Esophagus (tissue), 2 donors: ENCODE results near the gene ELFN2. TPM values are rescaled to one million over a fixed set of nuclear protein-coding genes. Genes with fewer than 3 reads are reported as not detected.

Source experiments
- H3K27ac ChIP-seq, 2 donors: one replicate each; pipeline ENCODE4 v1.5.1; 2013; ENCODE audit warnings: low read depth in 2 of 2, mild to moderate bottlenecking in 2 of 2, inconsistent platforms in 1 of 2, low read length in 1 of 2, moderate library complexity in 1 of 2
- H3K27me3 ChIP-seq, 2 donors: one replicate each; pipeline ENCODE4 v1.6.1; 2013; ENCODE audit warnings: low read length in 2 of 2, control low read depth in 1 of 2, mild to moderate bottlenecking in 1 of 2; ENCODE audit not compliant: insufficient read depth in 2 of 2, control insufficient read depth in 1 of 2
- H3K36me3 ChIP-seq, 2 donors: one replicate each; pipeline ENCODE4 v1.6.1; 2013; ENCODE audit warnings: low read length in 1 of 2; ENCODE audit not compliant: control insufficient read depth in 2 of 2, insufficient read depth in 2 of 2
- H3K4me1 ChIP-seq, 2 donors: one replicate each; pipeline ENCODE4 v1.6.1; 2013; ENCODE audit warnings: low read length in 1 of 2; ENCODE audit not compliant: control insufficient read depth in 2 of 2, insufficient read depth in 2 of 2
- H3K4me3 ChIP-seq, 2 donors: one replicate each; pipeline ENCODE4 v1.5.1; 2013; ENCODE audit warnings: low read length in 2 of 2, mild to moderate bottlenecking in 2 of 2, low read depth in 1 of 2, moderate library complexity in 1 of 2
- H3K9me3 ChIP-seq, 2 donors: one replicate each; pipeline ENCODE4 v1.6.1; 2013; ENCODE audit warnings: mild to moderate bottlenecking in 2 of 2, low read depth in 1 of 2, low read length in 1 of 2, moderate library complexity in 1 of 2; ENCODE audit not compliant: control insufficient read depth in 2 of 2, insufficient read depth in 1 of 2
- WGBS, 2 donors: extraction: QIAGEN DNeasy Blood & Tissue Kit; methylation state at CpG; one replicate each; pipeline ENCODE4 v1.1.7; 2013; 5-methylcytosine and 5-hydroxymethylcytosine counted together
- polyA plus RNA-seq, 2 donors: library from polyadenylated mRNA; stranded (reverse); fragments of 200-250 nt; gene quantifications; one replicate each; pipeline ENCODE4 v1.2.3, GENCODE V29; 2013
- donor health status: healthy with polysubstance abuse.
- donor health status: Bipolar disorder and iron deficiency.

Gene ELFN2
- polyA plus RNA-seq, 2 donors = 0.01 to 0.02 TPM

DNA sequence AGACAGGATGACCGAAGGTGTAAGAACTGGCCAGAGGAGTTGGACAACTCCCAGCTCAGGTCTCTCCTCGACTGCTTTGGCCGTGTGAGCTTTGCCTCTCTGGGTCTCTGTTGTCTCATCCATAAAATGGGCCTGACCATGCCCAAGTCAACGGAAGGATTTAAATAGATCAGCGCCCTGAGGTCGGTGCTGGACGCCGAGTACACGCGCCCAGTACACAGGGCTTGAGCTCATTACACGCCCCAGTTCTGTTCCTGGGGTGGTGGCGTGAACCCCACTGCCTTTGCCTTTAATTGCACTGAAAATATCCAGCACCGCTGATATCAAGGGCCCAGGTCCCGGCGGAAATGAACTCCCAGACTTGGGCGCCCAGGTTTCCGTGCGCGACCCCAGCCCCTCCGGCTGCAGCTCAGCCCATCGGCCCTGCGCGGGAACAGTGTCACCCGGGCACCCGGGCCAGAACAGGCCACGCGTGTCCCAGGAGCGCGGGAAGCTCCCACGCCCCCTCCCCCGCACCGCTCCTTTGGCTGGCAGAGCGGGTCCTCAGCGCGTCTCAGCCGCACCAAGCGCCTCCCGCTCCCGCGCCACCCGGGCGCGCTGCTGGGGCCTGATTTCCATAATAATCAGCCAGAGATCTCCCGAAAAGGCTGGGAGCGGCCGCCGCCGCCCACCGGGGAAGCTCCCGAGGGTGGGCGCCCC, 102.8 kb downstream of the ELFN2 start:
- no peaks in the 10 kb centered on the region for H3K36me3 ChIP-seq
- no peak overlapping the region for H3K27ac ChIP-seq
- no peaks in the 10 kb centered on the region for H3K9me3 ChIP-seq
- H3K27me3 ChIP-seq = peaks cover 6 to 12% of the 10 kb centered on the region in 2 donors
- H3K4me1 ChIP-seq = no peaks in the 10 kb centered on the region
- WGBS, 2 donors = 9 to 11% methylated on average over 49 to 51 of the region's 51 CpGs
- H3K4me3 ChIP-seq = no peak overlapping the region

DNA sequence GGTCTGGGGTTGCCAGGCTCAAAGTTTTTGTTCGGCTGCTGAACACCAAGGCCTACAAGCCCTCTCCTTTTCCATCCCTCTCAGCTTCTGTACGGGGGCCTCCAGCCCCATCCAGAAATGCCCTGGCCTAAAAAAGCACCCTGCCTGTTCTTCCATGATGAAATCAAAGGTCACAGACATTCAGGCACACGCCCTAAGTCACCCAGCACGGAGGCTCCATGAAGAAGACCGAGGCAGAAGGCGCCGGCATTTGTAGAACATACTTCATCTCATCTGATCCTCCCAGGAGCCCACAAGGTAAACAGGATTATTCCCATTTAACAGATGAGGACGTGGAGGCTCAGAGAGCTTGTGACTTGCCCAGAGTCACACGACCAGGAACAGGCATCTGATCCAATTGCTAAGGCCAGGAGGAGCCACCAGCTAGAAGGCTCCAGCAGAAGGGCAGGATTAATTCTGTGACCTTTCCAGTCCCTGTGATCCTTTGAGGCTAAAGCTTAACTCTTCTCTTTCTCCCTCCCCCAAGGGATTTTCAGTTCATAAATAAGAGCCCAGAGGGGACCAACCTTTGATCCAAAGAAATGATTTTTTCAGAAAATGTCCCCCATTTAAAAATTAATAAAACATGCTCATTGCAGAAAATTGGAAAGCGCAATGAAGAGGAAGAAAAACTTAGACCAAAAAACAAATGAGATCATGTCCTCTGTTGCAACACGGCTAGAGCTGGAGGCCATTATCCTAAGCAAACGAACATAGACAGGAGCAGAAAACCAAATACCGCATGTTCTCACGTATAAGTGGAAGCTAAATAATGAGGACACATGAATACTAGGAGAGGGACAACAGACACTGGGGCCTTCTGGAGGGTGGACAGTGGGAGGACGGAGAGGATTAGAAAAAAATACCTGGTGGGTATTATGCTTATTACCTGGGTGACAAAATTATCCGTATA, 106.3 kb downstream of the ELFN2 start:
- H3K27me3 ChIP-seq = peaks cover 6 to 12% of the 10 kb centered on the region in 2 donors
- H3K27ac ChIP-seq = no peak overlapping the region
- no peaks in the 10 kb centered on the region for H3K36me3 ChIP-seq
- 68 to 69% methylated on average over 16 of the region's 16 CpGs for WGBS, 2 donors
- H3K4me3 ChIP-seq = no peak overlapping the region
- no peaks in the 10 kb centered on the region for H3K9me3 ChIP-seq
- no peaks in the 10 kb centered on the region for H3K4me1 ChIP-seq

GRCh38 chr22:37319469-37319868, 107.8 kb downstream of the ELFN2 start:
- Histone ChIP-seq H3K9me3 (no peaks in the 10 kb centered on the region), H3K4me1 (no peaks in the 10 kb centered on the region), H3K27ac (no peak overlapping the region), H3K27me3 (peaks cover 4 to 6% of the 10 kb centered on the region in 2 donors), H3K36me3 (no peaks in the 10 kb centered on the region), H3K4me3 (no peak overlapping the region)
- 61 to 77% methylated on average over 9 to 10 of the region's 10 CpGs for WGBS, 2 donors

DNA sequence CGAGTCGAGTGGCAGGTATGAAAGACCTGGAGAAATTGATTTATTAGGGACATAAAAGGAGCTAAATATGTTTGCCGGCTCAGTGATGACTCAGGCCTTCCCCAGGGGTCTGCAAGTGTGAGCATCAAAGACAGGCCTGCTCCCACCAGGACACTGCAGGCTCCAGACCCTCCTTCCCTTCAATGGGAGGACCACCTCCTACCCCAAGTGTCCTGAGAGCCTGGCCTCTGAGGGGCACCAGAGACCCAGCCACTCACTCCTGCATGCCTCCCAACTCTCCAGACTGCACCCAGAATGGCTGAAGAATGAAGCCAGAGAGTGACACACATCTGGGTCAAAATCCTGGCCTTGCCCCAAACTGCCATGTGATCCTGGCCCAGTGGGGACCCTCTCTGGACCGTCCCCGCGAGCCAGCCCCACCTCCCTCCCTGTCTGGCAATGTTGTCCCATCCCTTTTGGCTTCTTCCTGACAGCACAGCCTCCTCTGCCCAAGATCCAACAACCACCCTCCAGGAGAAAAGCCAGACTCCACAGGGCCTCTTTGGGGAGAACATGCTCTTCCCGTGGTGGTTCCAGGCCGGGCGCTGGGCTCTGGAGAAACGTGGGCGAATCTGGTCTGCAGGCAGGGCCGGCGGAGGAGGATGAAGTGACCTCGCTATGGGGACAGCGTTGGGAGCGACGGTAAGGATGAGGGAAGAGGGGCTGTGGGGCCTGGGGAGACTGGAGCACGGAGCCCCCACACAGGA, 108.7 kb downstream of the ELFN2 start:
- Histone ChIP-seq H3K27me3 (peaks cover 0 to 6% of the 10 kb centered on the region in 2 donors), H3K4me1 (no peaks in the 10 kb centered on the region)

More for the DNA sequence above, 108.7 kb downstream of the ELFN2 start:
- WGBS, 2 donors = 69 to 72% methylated on average over 17 to 18 of the region's 18 CpGs
- Histone ChIP-seq H3K36me3 (no peaks in the 10 kb centered on the region), H3K27ac (no peak overlapping the region), H3K4me3 (no peak overlapping the region), H3K9me3 (no peaks in the 10 kb centered on the region)

Other genes with a start within 250 kb of the ELFN2 start
- 1 to 10 TPM; 1.3 to 4.9 TPM for gene C1QTNF6, start 239.2 kb downstream of the ELFN2 start, polyA plus RNA-seq
- under 1 TPM in 1 of 2 donors, not detected in 1; 0.02 TPM for gene SSTR3, start 215.0 kb downstream of the ELFN2 start, polyA plus RNA-seq
- gene RAC2, start 183.2 kb downstream of the ELFN2 start, polyA plus RNA-seq = 1 to 10 TPM; 7.2 to 9.4 TPM
- gene CYTH4, start 145.0 kb downstream of the ELFN2 start, polyA plus RNA-seq = 1 to 10 TPM; 1.4 to 4.1 TPM
- gene MFNG, start 58.9 kb upstream of the ELFN2 start, polyA plus RNA-seq = 1 to 10 TPM; 2.6 to 3.1 TPM
- gene CARD10, start 91.9 kb upstream of the ELFN2 start, polyA plus RNA-seq = 10 to 100 TPM; 13.0 to 13.1 TPM
- 10 to 100 TPM; 50.1 to 64.3 TPM for gene CDC42EP1, start 133.0 kb upstream of the ELFN2 start, polyA plus RNA-seq
- 1 to 10 TPM in 1 of 2 donors, under 1 TPM in 1; 0.20 to 1.3 TPM for gene LGALS2, start 152.6 kb upstream of the ELFN2 start, polyA plus RNA-seq
- 10 to 100 TPM; 34.2 to 55.6 TPM for gene GGA1, start 181.4 kb upstream of the ELFN2 start, polyA plus RNA-seq
- gene SH3BP1, start 212.2 kb upstream of the ELFN2 start, polyA plus RNA-seq = 10 to 100 TPM; 39.8 to 42.0 TPM
- gene PDXP, start 231.2 kb upstream of the ELFN2 start, polyA plus RNA-seq = 1 to 10 TPM; 1.4 to 2.2 TPM
- 100 to 1,000 TPM; 160 to 194 TPM for gene LGALS1, start 248.2 kb upstream of the ELFN2 start, polyA plus RNA-seq